MM.1S (cell line): ENCODE results near the gene DNAAF5.

ENCODE experiments used
- DNase-seq: peaks from one replicate; pipeline ENCODE4 v3.0.0-alpha.2; 2015
- H2AFZ ChIP-seq: fragments of 300-600 bp; sonication (generic); 2 replicates; pipeline ENCODE4 v1.6.0; 2016; ENCODE audit warnings: antibody characterized with exemption, low read length
- H3F3A ChIP-seq: fragments of 300-600 bp; sonication (generic); 2 replicates; pipeline ENCODE4 v1.6.1; 2016; ENCODE audit warnings: mild to moderate bottlenecking, antibody characterized with exemption, low read length, moderate library complexity, mixed read lengths; ENCODE audit not compliant: insufficient read depth
- H3K27ac ChIP-seq: fragments of 300-600 bp; sonication (generic); 2 replicates; pipeline ENCODE4 v1.5.1; 2016; ENCODE audit warnings: mild to moderate bottlenecking, low read length
- H3K27me3 ChIP-seq: fragments of 300-600 bp; sonication (generic); replicated peaks from 2 replicates; pipeline ENCODE4 v1.6.0; 2016; ENCODE audit warnings: low read length; ENCODE audit not compliant: insufficient read depth
- H3K36me3 ChIP-seq: fragments of 300-600 bp; sonication (generic); replicated peaks from 2 replicates; pipeline ENCODE4 v1.6.1; 2016; ENCODE audit warnings: mild to moderate bottlenecking, low read length, mixed read lengths; ENCODE audit not compliant: insufficient read depth
- H3K4me1 ChIP-seq: fragments of 300-600 bp; sonication (generic); 2 replicates; pipeline ENCODE4 v1.6.1; 2016; ENCODE audit warnings: low read length, mixed read lengths
- H3K4me2 ChIP-seq: fragments of 300-600 bp; sonication (generic); 2 replicates; pipeline ENCODE4 v1.6.0; 2016; ENCODE audit warnings: low read depth, low read length
- H3K4me3 ChIP-seq: fragments of 300-600 bp; sonication (generic); 2 replicates; pipeline ENCODE4 v1.5.1; 2016; ENCODE audit warnings: low read length, mixed read lengths
- H3K79me2 ChIP-seq: fragments of 300-600 bp; sonication (generic); 2 replicates; pipeline ENCODE4 v1.6.1; 2016; ENCODE audit warnings: mixed run types, low read length, mixed read lengths
- H3K9ac ChIP-seq: fragments of 300-600 bp; sonication (generic); 2 replicates; pipeline ENCODE4 v1.6.1; 2016; ENCODE audit warnings: low read length, mixed read lengths
- H3K9me2 ChIP-seq: fragments of 300-600 bp; sonication (generic); replicated peaks from 2 replicates; pipeline ENCODE4 v1.6.1; 2016; ENCODE audit warnings: mild to moderate bottlenecking, low read length, mixed read lengths; ENCODE audit not compliant: insufficient read depth
- H3K9me3 ChIP-seq: fragments of 300-600 bp; sonication (generic); replicated peaks from 2 replicates; pipeline ENCODE4 v1.6.1; 2016; ENCODE audit warnings: mild to moderate bottlenecking, low read length, mixed read lengths; ENCODE audit not compliant: insufficient read depth
- H4K20me1 ChIP-seq: fragments of 300-600 bp; sonication (generic); 2 replicates; pipeline ENCODE4 v1.6.1; 2016; ENCODE audit warnings: mild to moderate bottlenecking, low read length, moderate library complexity, mixed read lengths; ENCODE audit not compliant: insufficient read depth
- EZH2 ChIP-seq: fragments of 300-600 bp; sonication (generic); optimal IDR thresholded peaks from 2 replicates; pipeline ENCODE3; 2017; ENCODE audit warnings: low read depth, mild to moderate bottlenecking, antibody characterized with exemption, low read length, mixed read lengths
- EZH2phosphoT487 ChIP-seq: fragments of 300-600 bp; sonication (generic); IDR thresholded peaks from 2 replicates; pipeline ENCODE4 v1.6.1; 2018; ENCODE audit warnings: antibody characterized with exemption, low read length
- TF ChIP-seq, protein P1 (sequence below): fragments of 300-600 bp; sonication (generic); IDR thresholded peaks from 2 replicates; pipeline ENCODE4 v1.5.1; 2016; ENCODE audit warnings: antibody characterized with exemption, low read length, mixed read lengths

The DNAAF5 gene

DNA sequence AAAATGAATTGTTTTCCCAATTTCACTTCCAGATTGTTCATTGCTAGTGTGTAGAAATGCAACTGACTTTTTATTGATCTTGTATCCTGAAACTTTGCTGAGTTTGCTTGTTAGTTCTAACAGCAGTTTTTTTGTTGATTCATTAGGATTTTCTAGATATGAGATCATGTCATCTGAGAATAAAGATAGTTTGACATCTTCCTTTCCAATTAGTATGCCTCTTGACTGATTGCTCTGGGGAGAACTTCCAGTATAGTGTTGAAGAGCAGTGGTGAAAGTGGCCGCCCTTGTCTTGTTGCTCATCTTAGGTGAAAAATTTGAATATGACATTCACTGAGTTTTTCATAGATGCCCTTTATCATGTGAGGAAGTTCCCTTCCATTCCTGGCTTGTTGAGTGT is 93.8 kb downstream of the DNAAF5 start:
- H3K9ac ChIP-seq: no peak overlapping the region
- TF ChIP-seq, protein P1, sequence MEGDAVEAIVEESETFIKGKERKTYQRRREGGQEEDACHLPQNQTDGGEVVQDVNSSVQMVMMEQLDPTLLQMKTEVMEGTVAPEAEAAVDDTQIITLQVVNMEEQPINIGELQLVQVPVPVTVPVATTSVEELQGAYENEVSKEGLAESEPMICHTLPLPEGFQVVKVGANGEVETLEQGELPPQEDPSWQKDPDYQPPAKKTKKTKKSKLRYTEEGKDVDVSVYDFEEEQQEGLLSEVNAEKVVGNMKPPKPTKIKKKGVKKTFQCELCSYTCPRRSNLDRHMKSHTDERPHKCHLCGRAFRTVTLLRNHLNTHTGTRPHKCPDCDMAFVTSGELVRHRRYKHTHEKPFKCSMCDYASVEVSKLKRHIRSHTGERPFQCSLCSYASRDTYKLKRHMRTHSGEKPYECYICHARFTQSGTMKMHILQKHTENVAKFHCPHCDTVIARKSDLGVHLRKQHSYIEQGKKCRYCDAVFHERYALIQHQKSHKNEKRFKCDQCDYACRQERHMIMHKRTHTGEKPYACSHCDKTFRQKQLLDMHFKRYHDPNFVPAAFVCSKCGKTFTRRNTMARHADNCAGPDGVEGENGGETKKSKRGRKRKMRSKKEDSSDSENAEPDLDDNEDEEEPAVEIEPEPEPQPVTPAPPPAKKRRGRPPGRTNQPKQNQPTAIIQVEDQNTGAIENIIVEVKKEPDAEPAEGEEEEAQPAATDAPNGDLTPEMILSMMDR: no peak
- no peak for TF ChIP-seq EZH2phosphoT487
- TF ChIP-seq EZH2: no peak
- no peak overlapping the region for H3K27ac ChIP-seq

DNA sequence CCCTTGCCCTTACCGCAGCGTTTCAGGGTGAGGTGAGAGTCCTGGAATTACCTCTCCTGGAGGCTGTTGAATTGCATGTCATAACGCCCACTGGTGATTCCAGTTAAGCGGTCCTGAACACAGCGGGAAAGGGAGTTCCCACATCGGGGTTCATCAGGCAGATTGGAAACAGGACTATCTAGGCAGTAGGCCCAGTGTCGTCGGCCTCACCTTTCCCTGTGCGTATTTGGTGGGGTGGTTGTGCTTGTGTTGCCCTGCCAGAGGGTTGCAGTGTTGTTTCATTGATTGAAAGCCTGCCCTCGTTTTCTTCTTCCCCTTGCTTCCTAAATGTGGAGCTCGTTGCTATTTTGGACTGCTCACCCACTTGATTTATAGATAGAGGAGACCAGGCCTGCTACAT is 95.2 kb downstream of the DNAAF5 start:
- TF ChIP-seq, protein P1: no peak
- TF ChIP-seq EZH2phosphoT487 (no peak), EZH2 (no peak)
- H4K20me1 ChIP-seq: peaks cover 15% of the 10 kb centered on the region

More for the DNA sequence above, 93.8 kb downstream of the DNAAF5 start:
- H3K9me3 ChIP-seq: no peaks in the 10 kb centered on the region
- H3K4me3 ChIP-seq: no peak overlapping the region
- no peaks in the 10 kb centered on the region for H3K27me3 ChIP-seq
- peaks cover 13% of the 10 kb centered on the region; the same call in 1 of the 2 replicates for H3F3A ChIP-seq
- no peak overlapping the region for H3K4me2 ChIP-seq
- H3K4me1 ChIP-seq: peaks cover 15% of the 10 kb centered on the region
- peaks cover 84% of the 10 kb centered on the region for H3K79me2 ChIP-seq
- no peak overlapping the region for H2AFZ ChIP-seq
- no peaks in the 10 kb centered on the region for H3K9me2 ChIP-seq
- no peak for DNase-seq
- H3K36me3 ChIP-seq: peaks cover 6% of the 10 kb centered on the region
- peaks cover 15% of the 10 kb centered on the region for H4K20me1 ChIP-seq

DNA sequence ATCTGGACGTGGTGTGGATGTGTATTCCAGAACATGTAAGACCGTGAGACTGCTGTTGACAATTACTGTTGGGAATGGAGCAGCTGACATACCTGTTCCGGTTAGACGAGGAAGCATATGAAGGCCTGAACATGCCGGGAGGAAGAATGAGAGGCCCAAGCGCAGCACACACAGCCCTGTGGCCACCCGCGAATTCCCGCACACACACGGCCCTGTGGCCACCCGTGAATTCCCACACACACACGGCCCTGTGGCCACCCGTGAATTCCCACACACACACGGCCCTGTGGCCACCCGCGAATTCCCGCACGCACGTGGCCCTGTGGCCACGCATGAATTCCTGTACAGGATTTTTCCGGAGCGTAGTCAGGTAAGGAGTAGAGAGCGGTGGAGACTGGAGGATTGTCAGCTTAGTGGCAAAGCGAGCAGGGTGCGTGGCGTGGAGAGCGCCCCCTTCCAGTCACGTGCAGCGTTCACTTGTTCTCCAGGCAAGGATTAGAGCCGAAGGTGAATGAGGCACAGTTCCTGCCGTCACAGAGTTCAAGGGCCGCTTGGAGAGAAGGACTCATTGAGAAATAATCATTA is 96.3 kb downstream of the DNAAF5 start:
- no peak for DNase-seq
- 0 out of 2 replicates have a peak, but pooled peaks cover 4% of the 10 kb centered on the region for H3F3A ChIP-seq
- no peak overlapping the region for H2AFZ ChIP-seq
- H3K9me3 ChIP-seq: no peaks in the 10 kb centered on the region
- H4K20me1 ChIP-seq: peaks cover 10% of the 10 kb centered on the region
- H3K9ac ChIP-seq: no peak overlapping the region
- H3K27me3 ChIP-seq: no peaks in the 10 kb centered on the region
- H3K4me1 ChIP-seq: peaks cover 14% of the 10 kb centered on the region
- no peak overlapping the region for H3K4me2 ChIP-seq
- H3K4me3 ChIP-seq: no peak overlapping the region
- TF ChIP-seq, protein P1: no peak
- TF ChIP-seq EZH2phosphoT487 (no peak), EZH2 (no peak)
- peaks cover 99% of the 10 kb centered on the region for H3K79me2 ChIP-seq
- no peak overlapping the region for H3K27ac ChIP-seq
- H3K36me3 ChIP-seq: peaks cover 12% of the 10 kb centered on the region
- H3K9me2 ChIP-seq: no peaks in the 10 kb centered on the region

More for the DNA sequence above, 95.2 kb downstream of the DNAAF5 start:
- peaks cover 98% of the 10 kb centered on the region for H3K79me2 ChIP-seq
- H3K4me1 ChIP-seq: peaks cover 15% of the 10 kb centered on the region
- H3K9me3 ChIP-seq: no peaks in the 10 kb centered on the region
- H3K9ac ChIP-seq: no peak overlapping the region
- H3K36me3 ChIP-seq: peaks cover 12% of the 10 kb centered on the region
- H3F3A ChIP-seq: 0 out of 2 replicates have a peak, but pooled peaks cover 8% of the 10 kb centered on the region
- no peaks in the 10 kb centered on the region for H3K9me2 ChIP-seq
- no peak overlapping the region for H3K4me3 ChIP-seq
- H3K4me2 ChIP-seq: no peak overlapping the region
- no peak overlapping the region for H2AFZ ChIP-seq
- no peaks in the 10 kb centered on the region for H3K27me3 ChIP-seq
- DNase-seq: no peak
- H3K27ac ChIP-seq: no peak overlapping the region
